Vagina (tissue), 2 donors: ENCODE results near the gene DOK7.

Experiments used
- POLR2A ChIP-seq, 2 donors: fragments of 450-650 bp; IDR thresholded peaks; one replicate each; pipeline ENCODE4 v1.6.1; 2017; ENCODE audit warnings: antibody characterized with exemption in 2 of 2, mild to moderate bottlenecking in 2 of 2, moderate library complexity in 2 of 2
- TF ChIP-seq, protein P1 (sequence below), 3 experiments: fragments of 450-650 bp in 2 of 3; fragments of 200-600 bp in 1 of 3; sonication (generic) in 1 of 3; IDR thresholded peaks; one replicate each; pipeline ENCODE4 v1.5.1; 2017 to 2019; ENCODE audit warnings: antibody characterized with exemption in 3 of 3, mild to moderate bottlenecking in 2 of 3, moderate library complexity in 2 of 3

DNA sequence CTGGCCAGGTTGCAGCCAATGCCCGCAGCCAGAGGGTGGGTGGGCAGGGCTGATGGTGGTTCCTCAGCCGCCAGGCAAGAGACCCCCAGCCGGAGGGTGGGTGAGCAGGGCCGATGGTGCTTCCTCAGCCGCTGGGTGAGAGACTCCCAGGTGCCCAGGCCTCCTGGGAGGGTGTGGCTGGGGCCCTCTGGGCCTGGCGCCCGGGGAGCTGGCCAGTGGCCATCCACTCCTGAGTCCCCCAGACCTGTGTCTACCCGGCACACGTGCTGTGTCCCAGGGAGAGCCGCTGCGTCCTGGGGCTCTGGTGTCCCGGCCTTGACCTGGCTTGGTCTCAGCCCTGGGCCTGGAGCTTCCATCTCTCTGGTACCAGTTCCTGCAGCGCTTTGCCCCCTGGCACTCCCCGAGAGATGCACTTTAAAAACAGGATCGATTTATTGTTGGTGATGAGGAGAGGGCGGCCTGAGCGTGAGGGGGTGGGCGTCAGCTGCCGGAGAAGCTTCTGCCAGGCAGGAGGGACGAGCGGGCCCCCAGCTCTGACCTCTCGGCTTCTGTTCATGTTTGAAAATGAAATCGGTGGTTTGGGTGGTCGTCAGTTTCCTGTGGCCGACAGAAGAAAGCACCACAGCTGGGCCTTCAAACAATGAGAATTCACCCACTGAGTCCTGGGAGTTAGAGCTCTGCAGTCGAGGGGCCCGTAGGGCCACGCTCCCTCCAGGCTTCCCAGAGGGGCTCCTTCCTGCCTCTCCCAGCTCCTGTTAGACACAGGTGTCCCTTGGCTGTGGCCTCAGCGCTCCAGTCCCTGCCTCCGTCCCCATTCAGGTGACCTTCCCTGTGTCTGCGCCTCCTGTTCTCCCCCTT is 6.5 kb downstream of the DOK7 start:
- TF ChIP-seq, protein P1, sequence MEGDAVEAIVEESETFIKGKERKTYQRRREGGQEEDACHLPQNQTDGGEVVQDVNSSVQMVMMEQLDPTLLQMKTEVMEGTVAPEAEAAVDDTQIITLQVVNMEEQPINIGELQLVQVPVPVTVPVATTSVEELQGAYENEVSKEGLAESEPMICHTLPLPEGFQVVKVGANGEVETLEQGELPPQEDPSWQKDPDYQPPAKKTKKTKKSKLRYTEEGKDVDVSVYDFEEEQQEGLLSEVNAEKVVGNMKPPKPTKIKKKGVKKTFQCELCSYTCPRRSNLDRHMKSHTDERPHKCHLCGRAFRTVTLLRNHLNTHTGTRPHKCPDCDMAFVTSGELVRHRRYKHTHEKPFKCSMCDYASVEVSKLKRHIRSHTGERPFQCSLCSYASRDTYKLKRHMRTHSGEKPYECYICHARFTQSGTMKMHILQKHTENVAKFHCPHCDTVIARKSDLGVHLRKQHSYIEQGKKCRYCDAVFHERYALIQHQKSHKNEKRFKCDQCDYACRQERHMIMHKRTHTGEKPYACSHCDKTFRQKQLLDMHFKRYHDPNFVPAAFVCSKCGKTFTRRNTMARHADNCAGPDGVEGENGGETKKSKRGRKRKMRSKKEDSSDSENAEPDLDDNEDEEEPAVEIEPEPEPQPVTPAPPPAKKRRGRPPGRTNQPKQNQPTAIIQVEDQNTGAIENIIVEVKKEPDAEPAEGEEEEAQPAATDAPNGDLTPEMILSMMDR (IDR thresholded peaks at IDR 0.05): no peak
- no peak for TF ChIP-seq POLR2A (IDR thresholded peaks at IDR 0.05)
